T-helper 22 cell (primary cell): Measurements from ENCODE around the gene KATNAL1.
"Not testable (repeated sequence)": the region's sequence is repeated elsewhere in the genome, so short reads cannot be mapped to it uniquely, and the experiment has no call there.

Experiments used
- DNase-seq: peaks from one replicate; pipeline ENCODE4 v3.0.0-alpha.2; 2020; ENCODE audit warnings: low read depth

The KATNAL1 gene

GRCh38 chr13:30211745-30212144 is 95.6 kb downstream of the KATNAL1 start:
- DNase-seq: no peak

GRCh38 chr13:30204564-30204963 is 102.8 kb downstream of the KATNAL1 start:
- no peak for DNase-seq

- no peak for DNase-seq
Measured at GRCh38 chr13:30196025-30196424, 111.3 kb downstream of the KATNAL1 start.

GRCh38 chr13:30194906-30195305 is 112.4 kb downstream of the KATNAL1 start:
- DNase-seq: no peak

- no peak for DNase-seq
Measured at GRCh38 chr13:30193279-30194234, 113.8 kb downstream of the KATNAL1 start.

- DNase-seq: no peak
Measured at GRCh38 chr13:30192320-30193093, 114.8 kb downstream of the KATNAL1 start.

- DNase-seq: no peak
Measured at GRCh38 chr13:30191491-30192100, 115.8 kb downstream of the KATNAL1 start.

- no peak for DNase-seq
Measured at GRCh38 chr13:30186634-30187415, 120.5 kb downstream of the KATNAL1 start.

GRCh38 chr13:30181888-30182651 is 125.3 kb downstream of the KATNAL1 start:
- DNase-seq: no peak

- no peak for DNase-seq
Measured at GRCh38 chr13:30179597-30180276, 127.6 kb downstream of the KATNAL1 start.

GRCh38 chr13:30178976-30179375 is 128.4 kb downstream of the KATNAL1 start:
- no peak for DNase-seq

- no peak for DNase-seq
Measured at GRCh38 chr13:30175166-30175565, 132.2 kb downstream of the KATNAL1 start.

- DNase-seq: not testable (repeated sequence)
Measured at GRCh38 chr13:30174250-30174649, 133.1 kb downstream of the KATNAL1 start.

- no peak for DNase-seq
Measured at GRCh38 chr13:30173303-30173610, 134.1 kb downstream of the KATNAL1 start.

GRCh38 chr13:30172593-30173302 is 134.6 kb downstream of the KATNAL1 start:
- DNase-seq: no peak

- DNase-seq: no peak
Measured at GRCh38 chr13:30170569-30170968, 136.8 kb downstream of the KATNAL1 start.

GRCh38 chr13:30169442-30169841 is 137.9 kb downstream of the KATNAL1 start:
- DNase-seq: no peak

- no peak for DNase-seq
Measured at GRCh38 chr13:30165796-30166195, 141.6 kb downstream of the KATNAL1 start.

GRCh38 chr13:30165071-30165470 is 142.3 kb downstream of the KATNAL1 start:
- DNase-seq: no peak

GRCh38 chr13:30164146-30164545 is 143.2 kb downstream of the KATNAL1 start:
- no peak for DNase-seq
